HG03280 (cell line): Measurements from ENCODE around the gene MLLT3.
A peak's percentile ranks its signal among the peaks of the same experiment; 100 is the strongest.

Experiments used
- ATAC-seq: cut with Tn5 transposase; IDR thresholded peaks from one replicate; pipeline ENCODE4 v1.9.1; 2021; ENCODE audit warnings: mild to moderate bottlenecking, moderate library complexity; ENCODE audit not compliant: unreplicated experiment

Gene MLLT3

GRCh38 chr9:20436476-20437195, 185.7 kb downstream of the MLLT3 start:
- ATAC-seq, result no peak

DNA sequence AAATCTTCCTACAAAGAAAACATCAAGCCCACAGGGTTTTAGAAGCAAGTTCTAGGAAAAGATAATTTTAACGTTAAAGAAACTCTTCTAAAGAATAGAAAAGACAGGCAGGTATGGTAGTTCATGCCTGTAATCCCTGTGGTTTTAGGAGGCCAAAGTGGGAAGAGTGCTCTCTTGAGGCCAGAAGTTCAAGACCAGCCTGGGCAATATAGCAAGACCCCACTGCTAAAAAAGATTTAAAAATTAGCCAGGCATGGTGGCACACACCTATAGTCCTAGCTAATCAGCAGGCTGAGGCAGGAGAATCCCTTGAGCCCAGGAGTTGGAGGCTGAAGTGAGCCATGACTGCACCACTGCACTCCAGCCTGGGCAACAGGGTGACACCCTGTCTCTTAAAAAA, 193.3 kb downstream of the MLLT3 start:
- no peak for ATAC-seq

DNA sequence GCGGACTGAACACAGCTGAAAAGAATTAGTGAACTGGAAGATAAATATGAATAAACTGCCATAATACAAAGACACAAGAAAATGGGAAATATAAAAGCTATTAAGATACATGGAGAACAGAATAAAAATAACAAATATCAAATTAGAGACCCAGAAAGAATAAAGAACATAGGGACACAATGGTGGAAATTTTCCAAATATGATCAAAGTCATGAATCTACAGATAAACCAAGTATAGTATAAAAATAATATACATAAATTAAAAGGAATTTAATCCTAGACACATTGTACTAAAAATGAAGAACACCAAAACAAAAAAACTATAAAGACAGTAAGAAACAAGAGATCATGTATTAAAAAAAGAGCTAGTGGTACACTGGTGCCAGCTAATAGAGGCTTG, 194.9 kb downstream of the MLLT3 start:
- ATAC-seq, result no peak

DNA sequence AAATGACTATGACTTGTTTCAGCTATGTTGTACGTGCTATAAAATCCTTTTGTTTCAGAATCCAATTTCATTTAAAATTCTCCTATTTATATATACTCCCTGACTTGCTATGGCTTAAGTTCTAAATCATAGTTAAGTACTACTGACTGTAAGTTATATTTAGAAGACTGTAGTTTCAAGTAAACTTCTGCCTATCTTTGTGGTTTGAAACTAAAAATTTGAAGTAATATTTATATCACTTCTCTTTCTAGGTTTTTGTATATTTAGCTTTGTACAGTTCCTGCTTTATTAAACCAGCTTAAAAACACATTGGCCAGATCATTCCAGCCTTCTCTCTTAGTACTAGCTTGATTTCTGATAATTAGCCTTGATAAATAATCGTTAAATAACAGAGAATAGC, 196.3 kb downstream of the MLLT3 start:
- peak; percentile 77 for ATAC-seq

GRCh38 chr9:20419533-20419932, 202.8 kb downstream of the MLLT3 start:
- ATAC-seq, result no peak

- ATAC-seq, result no peak
Observed at GRCh38 chr9:20418485-20418884, 203.8 kb downstream of the MLLT3 start.

- peak; percentile 64 for ATAC-seq
Observed at GRCh38 chr9:20417373-20418080, 204.8 kb downstream of the MLLT3 start.

- ATAC-seq, result no peak
Observed at GRCh38 chr9:20414150-20414549, 208.1 kb downstream of the MLLT3 start.

DNA sequence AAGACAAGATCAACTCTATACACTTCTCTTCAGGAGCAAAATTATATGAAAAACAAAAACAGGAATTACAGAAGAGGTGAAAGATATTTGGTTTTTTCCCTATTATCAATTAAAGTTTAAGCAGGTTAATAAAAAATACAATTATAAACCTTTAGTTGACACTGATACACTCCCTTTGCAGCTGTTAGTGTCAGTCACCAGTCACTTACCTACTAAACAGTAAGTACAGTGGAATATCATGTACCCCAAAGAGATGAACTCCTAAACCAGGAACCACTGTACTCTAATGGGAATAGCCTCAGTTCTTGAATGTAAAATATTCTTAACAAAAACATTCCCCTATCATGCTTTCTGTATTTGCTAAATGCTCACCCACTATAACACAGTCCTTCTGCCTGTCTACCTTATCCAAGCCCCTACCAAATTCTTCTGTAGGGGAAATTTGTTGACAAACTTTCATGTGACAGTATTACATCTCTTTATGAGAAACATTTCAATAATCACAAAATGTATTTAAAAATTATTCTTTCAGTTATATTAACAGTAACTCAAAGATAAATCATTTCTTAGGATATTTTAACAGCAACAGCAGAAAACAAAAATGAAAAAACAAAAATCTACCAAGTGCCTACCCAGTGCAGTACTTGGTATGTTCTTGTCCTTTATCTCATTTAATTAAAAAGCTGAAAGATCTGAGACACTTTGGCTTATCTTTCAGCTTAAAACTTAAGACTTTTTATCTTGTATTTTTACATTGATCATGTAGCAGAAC, 212.8 kb downstream of the MLLT3 start:
- no peak for ATAC-seq

- ATAC-seq, result no peak
Observed at GRCh38 chr9:20408513-20408912, 213.8 kb downstream of the MLLT3 start.

- no peak for ATAC-seq
Observed at GRCh38 chr9:20407013-20407412, 215.3 kb downstream of the MLLT3 start.

DNA sequence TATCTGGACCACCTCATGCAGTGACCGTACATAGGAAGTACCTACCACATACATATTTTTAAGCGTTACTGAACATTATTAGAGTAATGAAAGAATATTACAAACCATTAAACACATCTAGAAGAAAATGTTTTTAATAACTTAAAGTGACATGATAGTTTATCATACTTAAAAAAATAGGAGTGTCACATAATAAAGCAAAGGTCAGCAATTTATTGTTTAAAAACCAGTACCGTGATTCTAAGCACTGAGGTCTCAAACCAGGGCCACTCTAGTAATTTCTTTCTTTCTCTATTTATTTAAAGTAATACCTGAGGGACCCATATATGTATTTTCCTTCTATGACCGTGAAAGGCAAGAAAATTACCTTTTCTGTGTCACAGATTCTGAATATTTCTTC, 216.0 kb downstream of the MLLT3 start:
- ATAC-seq, result no peak

DNA sequence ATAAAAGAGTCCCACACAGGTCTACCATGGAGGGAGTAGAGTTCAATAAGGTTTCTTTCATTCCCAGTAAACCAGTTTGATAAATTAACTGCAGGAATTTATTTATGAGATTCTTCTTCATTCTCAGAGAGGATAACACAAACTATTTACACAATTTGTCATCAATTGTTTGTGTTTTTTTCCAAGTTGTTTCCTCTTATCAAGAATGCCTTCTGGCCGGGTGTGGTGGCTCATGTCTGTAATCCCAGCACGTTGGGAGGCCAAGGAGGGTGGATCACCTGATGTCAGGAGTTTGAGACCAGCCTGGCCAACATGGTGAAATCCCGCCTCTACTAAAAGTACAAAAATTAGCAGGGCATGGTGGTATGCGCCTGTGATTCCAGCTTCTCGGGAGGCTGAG, 216.7 kb downstream of the MLLT3 start:
- ATAC-seq, result no peak

DNA sequence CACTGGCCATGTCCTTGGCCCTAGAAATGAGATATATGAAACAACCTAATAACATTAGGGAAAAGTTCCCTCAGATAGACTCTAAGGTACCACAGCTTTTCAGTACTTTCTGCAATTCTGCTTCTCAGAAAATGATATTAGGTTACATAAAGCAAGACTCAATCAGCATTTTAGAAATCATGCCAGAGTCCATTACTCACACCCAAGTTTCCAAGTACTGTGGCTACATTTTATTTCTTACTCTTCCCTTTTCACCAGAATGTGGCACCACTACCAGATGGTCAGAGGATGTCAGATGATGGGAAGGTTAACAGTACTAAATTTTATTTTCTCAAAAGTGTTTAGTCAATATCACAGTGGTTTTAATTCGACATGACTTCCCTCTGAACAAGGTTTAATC, 217.2 kb downstream of the MLLT3 start:
- no peak for ATAC-seq

GRCh38 chr9:20404192-20404813, 218.0 kb downstream of the MLLT3 start:
- ATAC-seq, result no peak

GRCh38 chr9:20403346-20403745, 219.0 kb downstream of the MLLT3 start:
- ATAC-seq, result no peak

GRCh38 chr9:20402273-20402875, 219.9 kb downstream of the MLLT3 start:
- no peak for ATAC-seq

DNA sequence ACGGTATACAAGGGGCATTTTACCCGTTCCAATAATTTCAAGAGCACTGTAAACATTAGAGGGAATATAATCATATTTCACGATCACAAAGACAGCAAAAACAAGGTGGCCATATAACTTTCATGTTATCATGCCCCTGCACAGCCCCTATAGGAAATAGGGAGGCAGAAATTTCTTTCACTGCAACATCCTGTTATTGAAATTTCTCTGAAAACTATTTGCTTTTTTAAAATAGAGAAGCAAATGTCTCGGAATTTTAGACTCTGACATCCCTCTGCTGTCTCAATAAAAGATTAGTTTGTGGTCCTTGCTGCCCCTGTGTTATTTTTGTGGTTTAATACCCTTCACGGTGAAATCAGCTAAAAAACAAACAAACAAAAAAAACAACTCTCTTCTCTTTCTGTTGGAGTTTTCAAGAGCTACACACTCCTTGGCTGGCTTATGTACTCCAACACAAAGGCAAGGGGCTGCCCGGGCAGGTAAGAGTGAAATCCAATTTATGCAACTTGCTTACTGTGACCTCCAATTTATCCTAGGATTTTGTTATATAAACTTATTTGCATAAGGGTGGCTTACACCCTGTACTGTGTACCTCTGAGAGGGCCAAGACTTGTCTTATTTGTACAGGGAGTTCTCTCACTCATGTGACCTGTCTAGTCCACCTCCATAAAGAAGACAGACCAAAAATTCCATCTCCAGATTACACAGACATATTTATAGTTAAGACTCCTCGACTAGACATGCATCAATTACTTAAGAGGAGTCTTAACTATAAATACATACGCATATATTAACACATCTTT, 223.6 kb downstream of the MLLT3 start:
- no peak for ATAC-seq

DNA sequence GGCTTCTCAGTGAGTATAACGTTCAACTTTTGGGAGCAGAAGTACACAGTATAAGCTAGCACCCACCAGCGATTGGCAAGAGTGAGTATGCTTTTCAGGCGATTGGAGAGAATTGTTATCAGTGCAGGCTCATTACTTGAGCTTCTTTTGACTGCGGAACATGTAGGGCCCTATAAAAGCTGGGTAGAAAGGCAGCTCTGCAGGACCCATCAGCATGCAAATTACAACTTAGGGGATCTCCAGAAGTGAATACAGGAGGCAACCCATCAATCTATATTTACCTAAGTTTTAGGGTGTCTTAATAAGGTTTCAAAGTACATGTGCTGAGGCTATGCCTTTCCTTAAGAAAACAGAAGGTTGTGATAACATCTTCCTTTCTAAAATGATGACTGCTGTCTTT, 225.0 kb downstream of the MLLT3 start:
- ATAC-seq, result peak; percentile 57

- ATAC-seq, result no peak
Observed at GRCh38 chr9:20396509-20396908, 225.8 kb downstream of the MLLT3 start.
